ENCODE results near the gene HACD1.

HACD1 gene

DNA sequence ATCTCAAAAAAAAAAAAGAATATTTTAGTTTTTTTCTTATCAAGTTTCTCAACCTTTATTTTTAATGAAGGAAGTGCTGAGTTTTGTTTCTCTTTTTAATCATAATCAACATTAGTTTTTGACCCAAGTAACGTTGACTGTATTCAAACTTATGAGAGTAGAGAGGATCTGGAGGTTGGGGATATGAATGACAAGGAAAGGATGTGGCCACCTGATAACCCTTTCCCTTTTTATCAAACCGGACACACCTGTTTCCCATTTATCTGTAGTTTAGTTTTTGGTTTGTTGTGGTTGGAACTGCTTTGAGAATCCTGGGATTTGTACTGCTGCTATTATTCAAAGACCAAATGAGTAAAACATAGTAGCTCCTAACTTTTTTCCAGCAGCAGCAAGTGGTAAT, 38.6 kb downstream of the HACD1 start:
- DNase-seq: no peak

DNA sequence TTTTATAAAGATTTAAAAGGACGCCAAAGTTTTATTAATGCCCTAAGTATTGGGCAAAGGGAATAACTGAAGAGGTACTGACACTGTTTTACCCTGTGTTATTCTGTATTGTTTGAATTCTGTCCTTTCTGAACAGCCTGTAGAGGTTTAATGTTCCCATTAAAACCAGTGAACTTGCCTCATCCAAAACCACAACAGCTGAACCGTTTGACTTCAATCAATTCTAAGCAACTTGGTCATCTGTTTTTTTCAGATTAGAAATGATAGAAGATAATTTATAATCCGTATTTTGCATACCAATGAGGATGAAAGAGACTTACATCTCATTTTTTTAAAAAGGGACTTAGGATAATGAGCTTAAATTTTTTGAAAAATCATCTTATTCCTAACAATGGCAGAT, 40.4 kb downstream of the HACD1 start:
- DNase-seq: no peak

DNA sequence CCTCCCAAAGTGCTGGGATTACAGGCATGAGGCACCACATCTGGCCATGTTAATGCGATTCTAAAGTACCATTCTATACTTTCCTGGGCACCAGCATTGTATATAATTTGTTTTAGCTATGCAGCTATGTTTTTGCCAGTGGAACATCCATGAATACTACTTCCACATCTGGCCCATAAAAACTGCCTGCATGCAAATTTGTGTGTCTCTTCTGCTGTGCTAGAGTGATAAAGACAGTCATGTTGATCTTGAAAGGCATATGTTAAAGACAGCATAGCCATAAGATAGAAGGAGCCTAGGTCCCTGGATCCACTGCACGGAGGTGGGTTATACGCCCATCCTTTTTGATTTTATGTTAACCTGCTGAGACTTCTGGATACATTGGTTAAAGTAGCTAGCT, 52.3 kb downstream of the HACD1 start:
- DNase-seq: no peak

DNA sequence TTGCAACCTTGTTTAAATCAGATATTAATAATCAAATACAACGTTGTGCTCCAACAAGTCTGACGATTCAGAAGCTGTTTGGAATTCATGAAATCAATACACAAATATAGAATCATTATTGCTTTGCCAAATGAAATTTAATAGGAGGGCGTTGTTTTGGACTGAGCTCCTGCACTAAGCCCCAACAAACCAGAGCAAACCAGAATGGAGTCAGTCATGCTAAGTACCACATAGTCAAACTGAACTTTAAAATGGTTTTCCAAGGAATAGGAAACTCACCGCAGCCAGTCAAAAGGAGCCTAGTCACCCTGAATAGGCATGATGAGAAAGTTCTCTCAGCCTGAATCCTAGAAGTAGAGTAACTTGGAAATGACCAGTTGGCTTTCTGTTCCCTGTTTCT, 53.7 kb downstream of the HACD1 start:
- no peak for DNase-seq

DNA sequence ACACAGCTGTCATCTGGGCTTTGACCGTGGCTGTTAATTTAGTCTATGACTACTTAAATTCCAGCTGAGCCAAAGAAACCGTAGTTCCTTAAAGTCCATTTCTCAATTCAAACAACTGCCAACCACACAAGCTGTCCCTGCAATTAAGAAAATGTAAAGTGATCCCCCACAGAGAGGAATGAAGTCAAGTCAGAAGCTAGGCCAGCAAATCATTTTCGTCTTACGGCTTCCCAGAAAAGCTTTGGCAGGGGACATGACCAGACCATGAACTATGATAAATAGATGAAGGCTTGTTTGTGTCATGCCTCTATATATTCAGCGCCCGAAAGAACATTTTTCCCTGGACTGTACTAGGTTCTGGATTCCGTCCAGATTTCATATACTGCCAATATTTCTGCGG, 54.6 kb downstream of the HACD1 start:
- DNase-seq: peak; percentile 75

DNA sequence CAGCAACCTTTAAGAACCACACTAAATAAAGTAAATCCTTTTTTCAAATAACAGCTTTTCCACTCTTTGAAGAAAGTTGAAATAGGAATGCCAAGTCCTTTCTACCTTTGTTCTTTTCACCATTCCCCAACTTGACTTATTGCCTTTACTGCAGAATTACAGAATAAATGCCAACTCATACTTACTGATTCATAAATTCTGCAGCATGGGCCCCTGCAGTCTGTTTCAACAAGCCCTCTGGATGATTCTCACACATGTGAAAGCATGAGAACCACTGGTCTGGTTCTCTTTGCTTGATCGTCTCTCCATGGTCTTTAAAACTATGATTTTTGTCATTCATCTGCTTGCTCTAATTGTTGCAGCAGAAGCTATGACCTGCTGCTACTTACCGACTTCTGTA, 56.1 kb downstream of the HACD1 start:
- no peak for DNase-seq

DNA sequence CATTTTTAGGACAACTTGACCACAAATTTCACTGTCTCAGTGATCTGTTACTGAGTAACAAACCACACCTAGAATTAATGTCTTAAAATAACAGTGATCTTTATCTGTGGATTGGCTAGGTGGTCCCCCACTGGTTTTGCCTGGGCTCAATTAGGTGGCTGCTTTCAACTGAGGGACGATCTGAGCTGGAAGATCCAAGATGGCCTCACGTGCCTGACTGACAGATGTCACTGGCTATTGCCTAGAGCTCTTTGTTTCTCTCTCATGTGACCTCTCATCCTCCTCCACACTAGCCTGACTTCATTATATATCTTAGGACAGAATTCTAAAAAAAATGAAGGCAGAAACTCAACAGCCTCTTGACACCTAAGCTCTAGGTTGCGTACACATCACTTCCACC, 59.7 kb downstream of the HACD1 start:
- no peak for DNase-seq

DNA sequence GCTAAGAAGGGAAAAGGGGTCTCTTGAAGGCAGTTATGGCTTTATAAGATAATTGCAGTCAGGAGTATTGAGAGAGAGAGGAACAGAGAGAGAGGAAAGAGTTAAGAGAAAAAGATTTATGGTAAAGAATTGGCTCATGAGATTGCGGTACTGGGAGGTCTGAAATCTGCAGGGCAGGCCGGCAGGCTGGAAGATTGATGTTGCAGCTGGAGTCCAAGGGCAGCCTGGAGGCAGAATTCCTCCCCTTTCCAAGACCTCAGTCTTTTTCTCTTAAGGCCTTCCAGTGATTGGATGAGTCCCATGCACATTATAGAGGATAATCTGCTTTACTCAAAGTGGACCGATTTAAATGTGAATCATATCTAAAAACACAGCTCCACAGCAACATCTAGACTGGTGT, 68.4 kb downstream of the HACD1 start:
- DNase-seq: no peak

DNA sequence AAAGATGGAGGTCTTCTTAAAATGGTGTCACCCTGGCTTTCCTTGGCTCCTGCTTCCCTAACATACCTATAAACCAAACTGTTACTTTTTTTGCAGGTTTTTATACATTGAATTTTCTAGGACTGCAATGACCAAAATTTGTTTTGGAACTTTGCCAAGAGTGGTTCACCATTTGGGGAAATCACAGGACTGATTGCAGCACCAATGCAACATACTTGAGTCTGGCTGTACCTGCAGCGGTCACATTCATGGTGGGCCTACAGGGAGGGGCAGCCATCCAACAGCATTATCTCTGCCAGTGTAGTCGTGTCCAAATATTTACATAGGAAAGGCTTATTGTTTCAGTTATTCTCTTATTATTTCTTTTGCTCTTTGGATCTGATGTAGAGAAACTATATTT, 69.0 kb downstream of the HACD1 start:
- DNase-seq: no peak

DNA sequence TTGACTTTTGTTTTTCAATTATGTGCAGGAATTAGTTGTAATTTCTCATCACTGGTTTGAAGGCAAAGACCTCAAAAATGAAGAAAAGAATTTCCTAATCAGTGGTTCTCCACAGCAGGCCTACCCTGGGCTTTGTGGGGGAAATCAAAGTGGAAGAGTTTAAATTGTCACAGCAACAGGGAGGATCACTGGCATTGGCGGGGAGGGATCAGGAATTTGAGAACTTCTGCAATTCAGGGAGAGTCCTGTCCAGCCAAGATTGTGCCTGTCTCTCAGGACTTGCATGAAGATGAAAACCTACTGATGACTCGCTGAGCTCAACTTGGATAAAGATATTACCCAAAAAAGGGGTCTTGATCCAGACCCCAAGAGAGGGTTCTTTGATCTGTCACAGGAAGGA, 70.1 kb downstream of the HACD1 start:
- no peak for DNase-seq

DNA sequence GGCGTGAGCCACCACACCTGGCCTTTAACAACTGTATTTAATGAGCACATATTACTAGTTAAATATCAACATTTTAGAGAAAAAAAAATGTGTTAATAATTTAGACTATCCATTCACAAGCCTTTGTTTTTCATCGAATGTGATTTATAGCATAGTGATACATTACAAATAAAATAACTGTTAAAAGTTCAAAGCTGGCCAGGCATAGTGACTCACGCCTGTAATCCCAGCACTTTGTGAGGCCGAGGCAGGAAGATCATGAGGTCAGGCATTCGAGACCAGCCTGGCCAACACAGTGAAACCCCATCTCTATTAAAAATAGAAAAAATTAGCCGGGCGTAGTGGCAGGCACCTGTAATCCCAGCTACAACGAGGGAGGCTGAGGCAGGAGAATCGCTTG, 72.7 kb downstream of the HACD1 start:
- no peak for DNase-seq
